ENCODE measurements around the gene PRDM16. TPM values are rescaled to one million over a fixed set of nuclear protein-coding genes. Genes with fewer than 3 reads are reported as not detected.

Gene PRDM16
- total RNA-seq, 1 experiment from 2014 or later: not detected

DNA sequence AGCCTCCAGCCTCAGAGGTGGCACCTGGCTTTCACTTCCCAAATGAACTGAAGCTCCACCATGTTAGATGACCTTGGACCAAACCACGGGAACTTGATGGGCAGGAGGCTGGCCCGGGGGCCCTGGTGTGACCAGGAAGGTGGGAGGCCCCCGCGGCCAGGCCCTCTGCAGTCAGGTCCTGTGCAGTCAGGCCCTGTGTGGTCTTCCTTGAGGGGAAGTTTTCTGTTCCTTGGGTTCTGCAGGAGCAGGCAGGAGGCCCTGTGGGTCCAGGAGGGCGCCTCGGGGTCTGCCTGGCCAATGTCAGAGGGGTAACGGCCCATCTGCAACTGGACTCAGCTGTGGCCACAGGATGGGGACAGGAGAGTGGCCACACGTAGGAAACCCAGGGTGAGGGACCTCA, 13.0 kb downstream of the PRDM16 start:
- POLR2A ChIA-PET: no interaction called here
- Mint-ChIP-seq H3K36me3 (ENCODE audit: insufficient read depth, unreplicated experiment) (no peaks in the 10 kb centered on the region), H3K4me3 (ENCODE audit: unreplicated experiment) (no peak overlapping the region), H3K9me3 (ENCODE audit: unreplicated experiment) (peaks cover 8% of the 10 kb centered on the region), H3K4me1 (ENCODE audit: insufficient read depth, unreplicated experiment) (no peaks in the 10 kb centered on the region), H3K27ac (ENCODE audit: low read depth, unreplicated experiment) (no peak overlapping the region), H3K27me3 (ENCODE audit: insufficient read depth, unreplicated experiment) (no peaks in the 10 kb centered on the region)
- no peak for TF ChIP-seq CTCF (IDR thresholded peaks at IDR 0.05; ENCODE audit: unreplicated experiment)
- DNase-seq (ENCODE audit: unreplicated experiment): no peak
- no TSS peak for BruUV-seq (replicated peaks)
- CTCF ChIA-PET: no interaction called here
- intact Hi-C loops (cut with micrococcal nuclease): no loop called here

DNA sequence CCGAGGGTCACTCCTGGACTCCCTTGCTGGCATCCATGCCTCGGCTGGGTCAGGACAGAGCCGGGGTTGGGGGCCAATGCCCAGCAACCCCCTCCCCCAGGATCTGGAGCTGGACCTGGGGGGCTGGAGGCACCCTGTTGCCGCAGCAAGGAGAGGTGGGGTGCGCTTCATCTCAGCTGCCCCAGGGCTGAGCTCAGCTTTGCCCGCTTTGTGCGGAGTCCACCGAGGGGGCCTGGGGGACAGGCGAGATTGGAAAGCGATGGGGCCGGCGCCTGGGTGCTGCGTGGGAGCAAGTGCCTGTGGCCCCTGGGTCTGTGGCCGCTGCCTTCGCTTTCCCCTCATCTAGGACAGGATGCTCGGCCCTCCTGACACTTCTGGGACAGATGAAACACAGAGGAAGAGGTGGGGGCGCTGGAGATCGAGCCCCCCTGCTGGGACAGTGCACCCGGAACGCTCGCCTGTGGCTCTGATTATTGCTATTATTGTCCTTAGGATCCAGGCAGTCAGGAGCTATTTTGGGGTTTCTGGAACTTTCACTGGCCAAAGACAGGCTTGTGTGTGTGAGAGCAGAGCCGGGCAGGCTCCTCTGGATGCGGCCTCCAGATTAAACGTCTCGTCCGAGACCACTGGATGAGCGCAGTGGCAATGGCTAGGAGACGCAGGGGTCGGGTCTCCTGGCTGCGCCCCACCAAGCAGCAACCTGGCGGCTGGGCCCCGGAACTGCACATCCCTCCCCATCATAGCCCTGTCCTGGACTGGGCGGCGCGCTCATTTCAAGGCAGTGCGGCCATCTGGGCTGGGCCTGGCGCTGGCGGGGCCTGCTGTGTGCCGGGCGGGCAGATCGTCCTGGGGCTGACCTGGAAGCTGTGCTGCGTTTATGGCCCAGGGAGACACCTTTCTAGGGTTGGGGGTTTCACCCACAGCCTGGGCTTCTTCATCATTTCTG, 13.8 kb downstream of the PRDM16 start:
- H3K27ac Mint-ChIP-seq (ENCODE audit: low read depth, unreplicated experiment): no peak overlapping the region
- intact Hi-C loops (cut with micrococcal nuclease): no loop called here
- no peak overlapping the region for H3K4me3 Mint-ChIP-seq (ENCODE audit: unreplicated experiment)
- H3K4me1 Mint-ChIP-seq (ENCODE audit: insufficient read depth, unreplicated experiment): no peaks in the 10 kb centered on the region
- TF ChIP-seq CTCF (IDR thresholded peaks at IDR 0.05; ENCODE audit: unreplicated experiment): no peak
- no peaks in the 10 kb centered on the region for H3K27me3 Mint-ChIP-seq (ENCODE audit: insufficient read depth, unreplicated experiment)
- DNase-seq (ENCODE audit: unreplicated experiment): no peak
- peaks cover 7% of the 10 kb centered on the region for H3K9me3 Mint-ChIP-seq (ENCODE audit: unreplicated experiment)
- no peaks in the 10 kb centered on the region for H3K36me3 Mint-ChIP-seq (ENCODE audit: insufficient read depth, unreplicated experiment)
- ChIA-PET POLR2A (no interaction called here), CTCF (no interaction called here)
- BruUV-seq (replicated peaks): no TSS peak

- ChIA-PET CTCF (no interaction called here), POLR2A (no interaction called here)
- TF ChIP-seq CTCF (IDR thresholded peaks at IDR 0.05; ENCODE audit: unreplicated experiment): no peak
- intact Hi-C loops (cut with micrococcal nuclease): no loop called here
- Mint-ChIP-seq H3K9me3 (ENCODE audit: unreplicated experiment) (peaks cover 5% of the 10 kb centered on the region), H3K4me1 (ENCODE audit: insufficient read depth, unreplicated experiment) (no peaks in the 10 kb centered on the region), H3K36me3 (ENCODE audit: insufficient read depth, unreplicated experiment) (no peaks in the 10 kb centered on the region), H3K27ac (ENCODE audit: low read depth, unreplicated experiment) (no peak overlapping the region), H3K27me3 (ENCODE audit: insufficient read depth, unreplicated experiment) (no peaks in the 10 kb centered on the region), H3K4me3 (ENCODE audit: unreplicated experiment) (no peak overlapping the region)
- no TSS peak for BruUV-seq (replicated peaks)
- no peak for DNase-seq (ENCODE audit: unreplicated experiment)
Measured at GRCh38 chr1:3084154-3084553, 15.2 kb downstream of the PRDM16 start.

- Mint-ChIP-seq H3K36me3 (ENCODE audit: insufficient read depth, unreplicated experiment) (no peaks in the 10 kb centered on the region), H3K4me1 (ENCODE audit: insufficient read depth, unreplicated experiment) (no peaks in the 10 kb centered on the region), H3K4me3 (ENCODE audit: unreplicated experiment) (no peak overlapping the region), H3K27me3 (ENCODE audit: insufficient read depth, unreplicated experiment) (no peaks in the 10 kb centered on the region), H3K9me3 (ENCODE audit: unreplicated experiment) (peaks cover 5% of the 10 kb centered on the region), H3K27ac (ENCODE audit: low read depth, unreplicated experiment) (no peak overlapping the region)
- ChIA-PET POLR2A (no interaction called here), CTCF (no interaction called here)
- intact Hi-C loops (cut with micrococcal nuclease): no loop called here
- DNase-seq (ENCODE audit: unreplicated experiment): no peak
- no TSS peak for BruUV-seq (replicated peaks)
- no peak for TF ChIP-seq CTCF (IDR thresholded peaks at IDR 0.05; ENCODE audit: unreplicated experiment)
Measured at GRCh38 chr1:3084726-3085125, 15.7 kb downstream of the PRDM16 start.

All from MCF 10A (cell line).